H54 (cell line): Measurements from ENCODE around the gene PPIL1.
"Not testable (repeated sequence)": the region's sequence is repeated elsewhere in the genome, so short reads cannot be mapped to it uniquely, and the experiment has no call there.

Experiments used
- DNase-seq: peaks from one replicate; pipeline ENCODE4 v3.0.0; 2011; ENCODE audit warnings: low spot score, mixed read lengths; ENCODE audit not compliant: insufficient read length
- FAIRE-seq: peaks from 3 replicates; lab custom pipeline; 2011; peaks lifted over from hg19 to GRCh38; lab: Jason Lieb, UNC
- POLR2A ChIP-seq: IDR thresholded peaks from 2 replicates; pipeline ENCODE4 v1.6.1; 2011; ENCODE audit warnings: low read depth, mild to moderate bottlenecking, low read length

The PPIL1 gene

DNA sequence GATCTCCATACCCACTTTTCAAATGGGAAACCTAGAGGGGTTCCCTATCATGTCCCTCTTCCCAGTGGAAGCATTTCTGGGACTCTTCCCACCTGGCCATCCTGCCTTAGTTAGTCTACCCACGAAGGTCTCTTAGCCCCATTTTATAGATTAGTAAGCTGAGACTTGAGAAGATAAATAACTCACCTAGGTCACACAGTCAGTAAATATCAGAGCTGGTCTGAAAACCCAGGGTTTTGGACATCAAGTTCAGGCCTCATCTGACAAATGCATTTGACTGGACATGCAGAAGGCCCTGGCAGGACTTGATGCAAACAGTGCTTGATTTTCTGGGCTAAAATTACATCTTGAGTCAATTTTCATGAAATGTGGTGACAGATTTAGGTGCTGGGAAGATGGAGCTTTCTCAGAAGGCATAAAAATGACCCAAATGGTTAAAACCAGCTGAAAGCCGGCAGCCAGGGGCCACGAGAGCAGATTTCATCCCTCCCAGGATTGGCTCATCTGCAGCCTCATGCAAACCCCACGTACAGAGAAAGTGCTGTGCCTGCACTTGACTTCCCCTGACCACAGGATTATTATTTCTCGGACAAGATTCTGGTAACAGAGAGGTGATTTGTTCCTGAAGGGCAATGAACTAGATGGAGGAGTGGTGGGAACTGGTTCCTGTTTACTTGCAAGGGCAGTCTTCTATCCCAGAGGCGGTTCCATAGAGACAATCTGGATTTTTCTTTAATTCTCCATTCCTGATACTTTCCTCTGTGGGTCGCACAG, 58.5 kb downstream of the PPIL1 start:
- FAIRE-seq (no peak), DNase-seq (no peak)
- TF ChIP-seq POLR2A, result no peak

DNA sequence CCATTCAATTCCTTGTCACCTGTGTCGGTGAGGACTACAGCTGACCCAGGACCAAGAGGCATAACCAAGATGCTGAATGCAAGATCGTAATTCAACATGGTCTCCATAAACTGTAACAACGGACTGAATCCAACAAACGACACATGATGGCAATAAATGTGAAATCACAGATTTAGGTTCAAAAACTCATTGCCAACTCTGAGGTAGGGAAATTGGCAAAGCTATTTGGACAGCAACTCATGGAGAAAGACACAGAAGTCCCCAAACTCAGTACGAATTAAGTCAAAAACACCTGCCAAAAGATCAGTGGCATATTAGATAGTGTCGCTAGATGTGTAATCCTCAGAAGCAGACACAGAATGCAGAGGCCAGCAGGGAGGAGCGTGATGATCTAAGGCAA, 60.4 kb downstream of the PPIL1 start:
- FAIRE-seq, result no peak
- no peak for TF ChIP-seq POLR2A
- DNase-seq, result no peak

DNA sequence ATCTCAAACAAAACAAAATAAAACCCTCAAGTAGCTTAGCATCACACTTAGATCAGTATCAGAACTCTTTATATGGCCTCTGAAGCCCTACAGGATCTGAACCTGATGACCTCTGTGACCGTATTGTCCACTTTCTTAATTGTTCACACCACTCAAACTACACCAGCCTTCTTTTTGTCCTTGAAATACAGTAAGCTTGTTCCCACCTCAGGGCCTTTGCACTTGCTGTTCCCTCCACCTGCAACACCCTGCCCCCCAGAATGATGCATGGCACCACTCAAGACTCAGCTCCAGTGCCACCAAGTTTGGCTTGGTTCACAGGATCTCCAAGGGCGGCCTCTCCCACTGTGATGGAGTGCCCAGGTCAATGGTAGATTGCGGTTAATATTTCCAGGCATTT, 61.1 kb downstream of the PPIL1 start:
- FAIRE-seq (no peak), DNase-seq (no peak)
- TF ChIP-seq POLR2A, result no peak

DNA sequence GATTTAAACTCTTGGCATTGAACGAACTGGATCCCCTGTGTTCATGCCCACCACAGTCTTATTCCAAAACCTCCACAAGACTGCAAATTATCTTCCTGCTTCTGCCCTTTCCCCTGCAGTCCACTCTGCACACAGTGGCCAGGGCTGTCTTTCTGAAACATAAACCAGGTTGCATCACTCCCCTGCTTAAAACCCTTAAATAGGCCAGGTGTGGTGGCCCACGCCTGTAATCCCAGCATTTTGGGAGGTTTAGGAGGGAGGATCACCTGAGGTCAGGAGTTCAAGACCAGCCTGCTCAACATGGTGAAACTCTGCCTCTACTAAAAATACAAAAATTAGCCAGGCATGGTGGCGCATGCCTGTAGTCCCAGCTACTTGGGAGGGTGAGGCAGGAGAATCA, 61.6 kb downstream of the PPIL1 start:
- DNase-seq, FAIRE-seq: not testable (repeated sequence)

DNA sequence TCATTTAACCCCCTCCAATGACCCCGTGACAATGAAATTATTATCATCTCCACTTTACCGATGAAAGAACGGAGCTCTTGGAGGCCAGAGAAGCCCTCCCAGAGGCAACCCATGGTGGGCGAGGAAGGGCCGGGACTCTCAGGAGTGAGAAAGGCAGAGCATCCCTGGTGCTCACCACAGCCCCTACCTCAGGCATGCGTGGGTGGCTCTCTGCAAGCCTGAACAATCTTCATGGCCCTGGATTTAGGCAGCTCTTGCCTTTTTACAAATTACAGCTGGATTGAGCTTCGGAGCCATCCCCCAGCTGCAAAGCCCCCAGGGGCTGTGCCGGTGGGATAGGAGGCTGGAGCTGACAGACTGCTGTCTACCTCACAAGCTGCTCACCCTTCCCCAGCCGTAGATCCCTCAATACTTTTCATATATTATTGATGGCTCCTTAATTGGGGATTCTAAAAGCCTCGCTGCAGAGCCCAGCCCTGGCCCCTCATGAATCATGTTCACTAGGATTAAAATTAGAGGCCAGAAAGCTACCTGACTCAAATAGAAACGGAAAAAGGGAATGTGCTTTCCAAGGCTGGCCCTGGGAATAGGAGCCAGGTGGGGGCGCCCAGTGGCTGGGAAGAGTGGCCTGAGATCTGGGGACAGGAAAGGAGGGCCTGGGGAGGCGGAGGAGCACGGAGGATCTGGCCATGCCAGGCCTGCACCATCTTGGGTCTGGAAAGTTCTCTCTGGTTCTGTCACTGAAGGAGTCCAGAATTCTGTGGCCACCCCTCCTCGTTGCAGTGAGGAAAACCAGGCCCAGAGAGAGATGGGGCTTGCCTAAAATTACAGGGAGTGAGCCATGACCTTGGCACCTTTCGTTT, 64.4 kb downstream of the PPIL1 start:
- TF ChIP-seq POLR2A, result no peak
- no peak for FAIRE-seq
- no peak for DNase-seq

DNA sequence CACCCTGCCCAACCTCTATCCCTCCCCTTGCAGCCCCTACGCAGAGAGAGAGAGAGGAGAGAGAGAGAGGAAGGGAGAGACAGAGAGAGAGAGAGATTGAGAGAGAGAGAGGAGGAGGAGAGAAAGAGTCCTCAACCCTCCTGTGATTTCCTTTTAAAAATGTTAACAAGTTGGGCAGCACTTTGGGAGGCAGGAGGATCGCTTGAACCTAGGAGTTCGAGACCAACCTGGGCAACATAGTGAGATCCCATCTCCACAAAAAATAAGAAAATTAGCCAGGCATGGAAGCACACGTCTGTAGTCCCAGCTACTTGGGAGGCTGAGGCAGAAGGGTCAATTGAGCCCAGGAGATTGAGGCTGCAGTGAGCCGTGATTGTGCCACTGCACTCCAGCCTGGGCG, 65.4 kb downstream of the PPIL1 start:
- no peak for DNase-seq
- TF ChIP-seq POLR2A, result no peak
- FAIRE-seq, result no peak

DNA sequence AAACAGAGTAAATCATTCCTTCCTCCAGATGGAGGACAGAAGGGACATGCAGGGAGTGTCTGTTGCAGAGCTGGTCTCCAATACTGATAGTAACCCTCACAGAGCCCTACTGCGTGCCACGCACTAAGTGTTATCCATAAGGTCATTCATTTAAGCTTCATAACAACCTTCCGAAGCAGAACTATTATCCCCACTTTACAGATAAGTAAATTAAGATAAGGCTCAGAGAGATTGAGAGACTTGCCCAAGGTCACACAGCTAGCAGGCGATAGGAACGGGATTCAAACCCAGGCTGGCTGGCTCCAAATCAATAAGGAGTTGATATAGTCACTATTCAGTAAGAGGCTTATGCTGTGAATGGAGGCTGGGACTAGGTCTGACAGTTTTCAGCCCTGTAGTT, 66.0 kb downstream of the PPIL1 start:
- no peak for FAIRE-seq
- DNase-seq, result no peak
- TF ChIP-seq POLR2A, result no peak

DNA sequence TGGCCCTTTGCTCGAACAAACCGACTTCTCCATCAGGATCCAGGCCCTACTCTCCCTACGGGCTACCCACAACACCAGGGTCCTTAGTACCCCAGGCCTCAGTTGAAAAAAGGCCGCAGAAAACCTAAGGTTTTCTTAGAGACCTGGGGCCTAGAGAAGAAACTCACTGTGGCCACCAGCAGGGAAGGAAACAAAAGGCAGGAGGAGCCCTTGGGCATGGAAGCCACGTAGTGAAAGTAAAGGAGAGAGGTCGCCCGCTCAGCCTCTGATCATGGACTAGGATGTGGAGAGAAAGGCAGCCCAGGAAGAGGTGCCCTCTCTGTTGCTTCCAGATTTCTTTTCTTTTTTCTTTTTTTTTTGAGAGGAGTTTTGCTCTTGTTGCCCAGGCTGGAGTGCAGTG, 66.9 kb downstream of the PPIL1 start:
- FAIRE-seq (no peak), DNase-seq (no peak)
- TF ChIP-seq POLR2A, result no peak

DNA sequence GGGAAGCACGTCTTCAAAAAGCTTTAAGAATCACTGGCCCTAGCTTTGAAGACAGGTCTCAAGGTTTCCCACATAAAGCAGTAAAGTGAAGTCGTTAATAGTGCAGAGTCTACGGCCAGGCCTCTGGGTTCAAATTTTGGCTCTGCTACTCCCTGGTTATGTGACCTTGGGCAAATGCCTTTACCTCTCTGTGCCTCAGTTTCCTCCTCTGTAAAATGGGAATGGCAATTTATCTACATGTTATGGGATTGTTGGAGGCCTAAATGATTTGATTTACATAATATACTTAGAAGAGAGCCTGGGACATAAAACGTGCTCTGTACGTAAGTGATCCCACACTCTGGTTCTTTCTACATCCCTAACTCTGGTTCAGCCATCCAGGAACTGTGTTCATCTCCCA, 67.5 kb downstream of the PPIL1 start:
- FAIRE-seq, result no peak
- TF ChIP-seq POLR2A, result no peak
- no peak for DNase-seq

DNA sequence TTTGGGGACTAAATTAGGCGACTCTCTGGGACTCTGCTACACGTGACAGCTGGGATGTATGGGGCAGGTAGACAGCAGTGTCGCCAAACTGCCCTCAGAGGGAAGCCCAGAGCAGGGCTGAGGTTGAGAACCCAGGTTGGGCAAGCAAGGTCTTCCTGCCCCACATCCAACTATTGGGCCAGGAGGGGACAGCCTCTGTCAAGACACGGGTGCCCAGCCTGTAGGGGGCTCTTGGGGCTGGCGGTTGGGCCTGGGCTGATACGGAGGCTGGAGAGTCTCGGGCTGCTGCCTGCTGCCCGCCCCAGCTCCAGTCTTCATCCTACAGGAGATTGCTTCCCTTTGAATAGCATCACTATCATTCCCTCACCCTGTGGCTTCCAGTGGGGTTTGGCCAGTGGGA, 68.7 kb downstream of the PPIL1 start:
- no peak for DNase-seq
- FAIRE-seq, result no peak
- no peak for TF ChIP-seq POLR2A

DNA sequence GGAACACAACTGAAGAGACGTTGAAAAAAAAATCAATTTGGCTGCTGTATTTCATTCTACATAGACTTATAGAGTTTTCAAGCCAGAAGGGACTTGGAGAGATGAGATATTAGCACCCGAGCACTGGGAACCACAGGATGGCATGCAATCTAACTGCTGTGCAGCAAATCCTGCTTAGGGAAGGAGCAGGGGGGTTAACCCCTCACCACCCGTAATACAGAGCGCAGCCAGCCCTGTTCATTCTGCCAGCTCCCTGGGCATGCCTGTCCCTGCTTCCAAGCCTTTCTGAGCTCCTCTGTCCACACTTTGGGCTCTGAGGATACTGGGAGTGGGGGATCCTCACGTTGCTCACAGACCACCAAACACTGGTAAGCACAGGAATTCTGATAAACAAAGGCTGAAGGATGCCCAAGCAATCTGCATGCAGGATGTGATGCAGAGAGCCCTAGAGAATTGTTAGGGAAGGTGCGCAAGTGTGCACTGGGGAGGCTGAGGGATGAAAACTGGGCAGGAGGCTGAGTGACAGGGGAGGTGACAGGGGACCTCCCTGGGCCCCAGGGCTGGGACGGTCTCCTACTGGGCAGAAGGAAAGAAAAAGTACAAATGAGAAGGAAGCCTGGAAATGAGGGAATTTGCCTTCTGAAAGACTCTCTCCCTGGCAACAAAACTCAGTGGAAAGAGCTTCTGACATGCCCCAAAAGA, 69.4 kb downstream of the PPIL1 start:
- FAIRE-seq, result no peak

More for the DNA sequence above, 69.4 kb downstream of the PPIL1 start:
- no peak for TF ChIP-seq POLR2A
- DNase-seq, result no peak
